ENCODE data around the gene NR3C2. TPM values are rescaled to one million over a fixed set of nuclear protein-coding genes. Genes with fewer than 3 reads are reported as not detected.

The NR3C2 gene
- total and polyA plus RNA-seq, 12 donors, result 2.2 to 28.6 (median 23.3) TPM

- DNase-seq, result no peak
- no peak for TF ChIP-seq CTCF (IDR thresholded peaks at IDR 0.05)
- intact Hi-C loops (cut with DNase I), result loop anchor here in 3 of 10 donors (10.0 kb wide), 1 partner anchor 233 kb away; the partner anchor contains the start of gene NR3C2 (in 3 of the 3)
- H3K27me3 ChIP-seq, result no peaks in the 10 kb centered on the region
- no peaks in the 10 kb centered on the region for H3K36me3 ChIP-seq
- no peak overlapping the region for H3K27ac ChIP-seq
- ATAC-seq, result no peak
- no peak overlapping the region for H3K4me3 ChIP-seq
- H3K4me1 ChIP-seq, result peaks cover 8 to 49% (median 26%) of the 10 kb centered on the region in 9 donors
- 42 to 53% methylated on average over 3 of the region's 3 CpGs for WGBS, 2 donors
- H3K9me3 ChIP-seq, result no peaks in the 10 kb centered on the region
Observed at GRCh38 chr4:148211533-148211932, 230.7 kb downstream of the NR3C2 start.

GRCh38 chr4:148210661-148211060, 231.6 kb downstream of the NR3C2 start:
- intact Hi-C loops (cut with DNase I), result loop anchor here in 3 of 10 donors (10.0 kb wide), 1 partner anchor 234 kb away; the partner anchor contains the start of gene NR3C2 (in 3 of the 3)
- Histone ChIP-seq H3K27me3 (no peaks in the 10 kb centered on the region), H3K36me3 (no peaks in the 10 kb centered on the region), H3K4me1 (peaks cover 7 to 46% (median 19%) of the 10 kb centered on the region in 9 donors), H3K9me3 (no peaks in the 10 kb centered on the region), H3K4me3 (no peak overlapping the region), H3K27ac (peak overlapping the region in 1 of 10 donors; percentile 27)
- no peak for TF ChIP-seq CTCF (IDR thresholded peaks at IDR 0.05)
- ATAC-seq (no peak), DNase-seq (no peak)
- 72 to 83% methylated on average over 1 of the region's 1 CpG for WGBS, 2 donors

- DNase-seq (no peak), ATAC-seq (no peak)
- Histone ChIP-seq H3K27me3 (no peaks in the 10 kb centered on the region), H3K9me3 (no peaks in the 10 kb centered on the region), H3K4me1 (peaks cover 5 to 55% (median 34%) of the 10 kb centered on the region in 9 donors), H3K27ac (no peak overlapping the region), H3K36me3 (no peaks in the 10 kb centered on the region), H3K4me3 (no peak overlapping the region)
- WGBS, 2 donors, result 97 to 98% methylated on average over 3 of the region's 3 CpGs
- intact Hi-C loops (cut with DNase I), result loop anchor here in 1 of 10 donors (10.0 kb wide), 1 partner anchor 152 kb away; no protein-coding TSS in a partner anchor
- TF ChIP-seq CTCF (IDR thresholded peaks at IDR 0.05), result no peak
Observed at GRCh38 chr4:148207068-148207467, 235.1 kb downstream of the NR3C2 start.

GRCh38 chr4:148205476-148205875, 236.7 kb downstream of the NR3C2 start:
- no peak for DNase-seq
- no peak for TF ChIP-seq CTCF (IDR thresholded peaks at IDR 0.05)
- Histone ChIP-seq H3K4me3 (no peak overlapping the region), H3K27me3 (no peaks in the 10 kb centered on the region), H3K36me3 (no peaks in the 10 kb centered on the region), H3K4me1 (peaks cover 7 to 50% (median 30%) of the 10 kb centered on the region in 9 donors), H3K27ac (no peak overlapping the region), H3K9me3 (no peaks in the 10 kb centered on the region)
- 74 to 90% methylated on average over 3 of the region's 3 CpGs for WGBS, 2 donors
- intact Hi-C loops (cut with DNase I), result loop anchor here in 1 of 10 donors (10.0 kb wide), 1 partner anchor 151 kb away; no protein-coding TSS in a partner anchor
- no peak for ATAC-seq

Measured in heart right ventricle (tissue), 16 donors.